ENCODE data around the gene ELOVL6.
"Not testable (repeated sequence)": the region's sequence is repeated elsewhere in the genome, so short reads cannot be mapped to it uniquely, and the experiment has no call there.

The ELOVL6 gene

DNA sequence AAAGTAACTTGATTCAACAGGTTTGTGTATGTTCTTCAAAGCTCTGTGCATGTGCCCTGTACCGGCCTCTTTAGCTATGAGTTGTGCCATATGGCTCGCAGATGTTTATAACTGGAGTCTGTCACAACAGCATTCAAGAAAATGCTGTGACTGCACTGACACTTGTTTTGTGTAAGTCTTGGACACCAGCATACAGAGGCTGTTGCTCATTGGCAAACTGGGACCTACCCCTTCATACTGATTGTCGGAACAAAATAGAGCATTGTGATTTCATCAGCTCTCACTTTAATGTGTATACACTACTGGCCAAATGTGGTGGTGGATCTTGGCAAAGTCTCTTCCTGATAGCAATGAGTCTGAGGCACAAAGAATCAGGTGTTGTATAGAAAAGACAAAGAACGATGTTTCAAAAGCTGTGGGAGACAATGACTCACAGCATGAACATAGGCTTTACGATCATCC, 151.8 kb downstream of the ELOVL6 start:
- H3K4me3 Mint-ChIP-seq, result no peak overlapping the region
- ATAC-seq (no peak), DNase-seq (no peak)
- no peaks in the 10 kb centered on the region for H3K36me3 Mint-ChIP-seq (ENCODE audit: low read depth)
- H3K4me1 Mint-ChIP-seq, result peaks cover 1% of the 10 kb centered on the region
- peaks cover 6% of the 10 kb centered on the region for H3K27me3 Mint-ChIP-seq
- H3K27ac Mint-ChIP-seq, result no peak overlapping the region
- H3K9me3 Mint-ChIP-seq, result no peaks in the 10 kb centered on the region

- H3K36me3 Mint-ChIP-seq (ENCODE audit: low read depth), result no peaks in the 10 kb centered on the region
- DNase-seq (no peak), ATAC-seq (no peak)
- no peak overlapping the region for H3K27ac Mint-ChIP-seq
- no peaks in the 10 kb centered on the region for H3K4me1 Mint-ChIP-seq
- H3K27me3 Mint-ChIP-seq, result peaks cover 6% of the 10 kb centered on the region
- H3K4me3 Mint-ChIP-seq, result no peak overlapping the region
- no peaks in the 10 kb centered on the region for H3K9me3 Mint-ChIP-seq
Measured at GRCh38 chr4:110042545-110043517, 155.6 kb downstream of the ELOVL6 start.

GRCh38 chr4:110041735-110042134, 156.7 kb downstream of the ELOVL6 start:
- Mint-ChIP-seq H3K9me3 (no peaks in the 10 kb centered on the region), H3K4me1 (no peaks in the 10 kb centered on the region), H3K27me3 (peaks cover 11% of the 10 kb centered on the region), H3K4me3 (no peak overlapping the region), H3K36me3 (ENCODE audit: low read depth) (no peaks in the 10 kb centered on the region), H3K27ac (no peak overlapping the region)
- no peak for ATAC-seq
- DNase-seq, result no peak

DNA sequence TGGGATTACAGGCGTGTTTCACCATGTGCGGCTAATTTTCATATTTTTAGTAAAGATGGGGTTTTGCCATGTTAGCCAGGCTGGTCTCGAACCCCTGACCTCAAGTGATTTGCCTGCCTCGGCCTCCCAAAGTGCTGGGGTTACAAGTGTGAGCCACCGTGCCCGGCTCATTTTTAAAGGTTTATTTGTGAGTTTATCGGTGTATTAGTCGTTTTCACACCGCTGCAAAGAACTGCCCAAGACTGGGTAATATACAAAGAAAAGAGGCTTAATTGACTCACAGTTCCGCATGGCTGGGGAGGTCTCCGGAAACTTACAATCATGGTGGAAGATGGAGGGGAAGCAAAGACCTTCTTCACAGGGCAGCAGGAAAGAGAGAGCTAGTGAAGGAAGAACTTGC, 159.3 kb downstream of the ELOVL6 start:
- not testable (repeated sequence) for ATAC-seq; DNase-seq; H3K27ac Mint-ChIP-seq; H3K4me1 Mint-ChIP-seq; H3K36me3 Mint-ChIP-seq (ENCODE audit: low read depth); H3K4me3 Mint-ChIP-seq; H3K9me3 Mint-ChIP-seq
- peaks cover 21% of the 10 kb centered on the region for H3K27me3 Mint-ChIP-seq

DNA sequence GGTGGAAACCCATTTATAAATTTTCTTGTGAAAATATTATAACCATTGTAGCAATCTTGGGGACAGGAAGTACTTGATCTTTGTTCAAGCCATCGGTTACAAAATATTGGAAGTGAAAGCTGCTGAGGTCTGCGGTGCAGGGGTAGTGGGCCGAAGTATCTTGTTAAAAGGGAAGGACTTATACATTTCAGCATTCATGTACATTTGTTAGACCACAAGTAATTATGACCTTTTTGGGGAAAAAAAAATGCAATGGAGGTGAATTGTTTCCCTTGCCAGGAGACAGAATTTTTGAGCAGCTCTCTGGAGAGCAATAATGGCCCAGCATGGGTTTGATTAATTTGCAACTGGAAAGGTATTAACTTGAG, 164.4 kb downstream of the ELOVL6 start:
- ATAC-seq, result no peak

DNA sequence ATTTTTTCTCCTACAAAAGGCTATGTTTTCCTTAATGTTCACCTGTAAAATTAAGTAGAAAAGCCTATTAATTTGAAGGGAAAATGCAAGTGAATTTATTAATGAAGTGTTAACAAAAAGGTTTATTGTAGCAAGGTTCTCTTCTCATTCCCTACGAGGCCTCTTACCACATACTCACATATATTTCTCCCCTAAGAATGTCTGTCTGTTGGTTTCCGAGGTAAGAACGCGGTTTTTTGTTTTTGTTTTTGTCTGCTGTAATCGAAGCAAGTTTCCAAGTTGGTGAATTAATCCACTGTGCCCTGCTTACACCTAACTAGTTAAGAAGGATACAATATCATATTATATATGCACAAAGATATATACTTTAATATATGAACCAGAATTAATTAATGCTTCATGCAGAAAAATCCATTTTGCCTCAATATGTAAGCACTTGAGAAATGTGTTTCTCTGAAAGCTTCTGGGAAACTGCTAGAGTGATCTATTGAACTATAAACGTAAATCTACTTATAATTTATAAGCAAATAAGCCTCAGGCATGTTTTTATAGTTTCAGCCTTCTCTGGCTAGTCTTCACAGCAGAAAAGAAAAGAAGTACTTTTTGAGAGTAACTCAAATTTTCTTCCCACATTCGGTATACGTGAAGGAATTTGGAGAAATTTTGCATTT, 164.9 kb downstream of the ELOVL6 start:
- Mint-ChIP-seq H3K27ac (no peak overlapping the region), H3K27me3 (peaks cover 34% of the 10 kb centered on the region), H3K36me3 (ENCODE audit: low read depth) (no peaks in the 10 kb centered on the region), H3K4me1 (peaks cover 8% of the 10 kb centered on the region), H3K4me3 (no peak overlapping the region), H3K9me3 (no peaks in the 10 kb centered on the region)
- ATAC-seq, result no peak
- DNase-seq, result no peak

More for the DNA sequence above, 164.4 kb downstream of the ELOVL6 start:
- Mint-ChIP-seq H3K4me3 (no peak overlapping the region), H3K27me3 (peaks cover 34% of the 10 kb centered on the region), H3K36me3 (ENCODE audit: low read depth) (no peaks in the 10 kb centered on the region), H3K9me3 (no peaks in the 10 kb centered on the region), H3K4me1 (peaks cover 8% of the 10 kb centered on the region), H3K27ac (no peak overlapping the region)
- DNase-seq, result no peak

DNA sequence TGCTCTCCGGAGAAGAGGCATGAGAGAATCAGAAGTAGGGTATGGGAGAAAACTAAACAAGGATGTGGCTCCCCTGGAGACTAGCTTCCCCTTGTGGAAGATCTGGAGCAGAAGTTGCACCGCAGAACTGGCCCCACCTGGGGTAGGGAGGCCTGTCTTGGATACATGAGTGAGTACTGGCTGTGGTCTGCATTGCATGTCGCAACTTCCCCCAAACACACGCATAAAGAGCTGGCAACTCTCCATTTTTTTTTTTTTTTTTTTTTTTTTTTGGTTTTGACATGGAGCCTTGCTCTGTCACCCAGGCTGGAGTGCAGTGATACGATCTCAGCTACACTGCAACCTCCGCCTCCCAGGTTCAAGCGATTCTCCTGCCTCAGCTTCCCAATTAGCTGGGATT, 165.8 kb downstream of the ELOVL6 start:
- no peak for DNase-seq
- Mint-ChIP-seq H3K9me3 (no peaks in the 10 kb centered on the region), H3K4me3 (no peak overlapping the region), H3K27ac (no peak overlapping the region), H3K4me1 (peaks cover 8% of the 10 kb centered on the region), H3K27me3 (peaks cover 34% of the 10 kb centered on the region), H3K36me3 (ENCODE audit: low read depth) (no peaks in the 10 kb centered on the region)
- no peak for ATAC-seq

GRCh38 chr4:110025718-110026117, 172.7 kb downstream of the ELOVL6 start:
- Mint-ChIP-seq H3K4me3 (no peak overlapping the region), H3K27ac (no peak overlapping the region), H3K4me1 (peaks cover 7% of the 10 kb centered on the region), H3K9me3 (no peaks in the 10 kb centered on the region), H3K27me3 (peaks cover 4% of the 10 kb centered on the region), H3K36me3 (ENCODE audit: low read depth) (no peaks in the 10 kb centered on the region)
- ATAC-seq (no peak), DNase-seq (no peak)

GRCh38 chr4:110025056-110025455, 173.4 kb downstream of the ELOVL6 start:
- H3K4me1 Mint-ChIP-seq, result peaks cover 14% of the 10 kb centered on the region
- H3K9me3 Mint-ChIP-seq, result no peaks in the 10 kb centered on the region
- peaks cover 1% of the 10 kb centered on the region for H3K27me3 Mint-ChIP-seq
- no peaks in the 10 kb centered on the region for H3K36me3 Mint-ChIP-seq (ENCODE audit: low read depth)
- DNase-seq (no peak), ATAC-seq (no peak)
- H3K27ac Mint-ChIP-seq, result no peak overlapping the region
- H3K4me3 Mint-ChIP-seq, result no peak overlapping the region

DNA sequence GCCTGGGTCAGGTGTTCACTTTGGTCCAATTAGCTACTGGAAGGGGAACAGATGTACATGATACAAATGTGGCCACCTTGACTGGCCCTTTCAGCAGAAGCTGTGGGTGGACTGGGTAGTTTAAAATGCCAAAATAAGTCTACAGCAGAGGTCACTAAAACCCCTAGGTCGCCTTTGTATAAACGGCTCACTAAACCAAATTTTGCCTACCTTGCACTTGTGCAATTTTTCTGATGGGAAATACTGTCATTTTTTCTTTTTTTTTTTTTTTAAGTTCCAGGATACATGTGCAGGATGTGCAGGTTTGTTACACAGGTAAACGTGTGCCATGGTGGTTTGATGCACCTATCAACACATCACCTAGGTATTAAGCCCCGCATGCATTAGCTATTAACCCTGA, 176.0 kb downstream of the ELOVL6 start:
- no peaks in the 10 kb centered on the region for H3K9me3 Mint-ChIP-seq
- H3K36me3 Mint-ChIP-seq (ENCODE audit: low read depth), result no peaks in the 10 kb centered on the region
- ATAC-seq (no peak), DNase-seq (no peak)
- no peak overlapping the region for H3K27ac Mint-ChIP-seq
- H3K4me3 Mint-ChIP-seq, result no peak overlapping the region
- peaks cover 21% of the 10 kb centered on the region for H3K4me1 Mint-ChIP-seq
- no peaks in the 10 kb centered on the region for H3K27me3 Mint-ChIP-seq

GRCh38 chr4:110020646-110021443, 177.6 kb downstream of the ELOVL6 start:
- Mint-ChIP-seq H3K36me3 (ENCODE audit: low read depth) (no peaks in the 10 kb centered on the region), H3K9me3 (no peaks in the 10 kb centered on the region), H3K27ac (no peak overlapping the region), H3K4me1 (peaks cover 21% of the 10 kb centered on the region), H3K27me3 (no peaks in the 10 kb centered on the region), H3K4me3 (no peak overlapping the region)
- DNase-seq (no peak), ATAC-seq (peak; percentile 75)

GRCh38 chr4:110020139-110020538, 178.3 kb downstream of the ELOVL6 start:
- ATAC-seq (no peak), DNase-seq (no peak)
- Mint-ChIP-seq H3K27ac (no peak overlapping the region), H3K9me3 (no peaks in the 10 kb centered on the region), H3K36me3 (ENCODE audit: low read depth) (no peaks in the 10 kb centered on the region), H3K4me3 (no peak overlapping the region), H3K27me3 (no peaks in the 10 kb centered on the region), H3K4me1 (peaks cover 21% of the 10 kb centered on the region)

DNA sequence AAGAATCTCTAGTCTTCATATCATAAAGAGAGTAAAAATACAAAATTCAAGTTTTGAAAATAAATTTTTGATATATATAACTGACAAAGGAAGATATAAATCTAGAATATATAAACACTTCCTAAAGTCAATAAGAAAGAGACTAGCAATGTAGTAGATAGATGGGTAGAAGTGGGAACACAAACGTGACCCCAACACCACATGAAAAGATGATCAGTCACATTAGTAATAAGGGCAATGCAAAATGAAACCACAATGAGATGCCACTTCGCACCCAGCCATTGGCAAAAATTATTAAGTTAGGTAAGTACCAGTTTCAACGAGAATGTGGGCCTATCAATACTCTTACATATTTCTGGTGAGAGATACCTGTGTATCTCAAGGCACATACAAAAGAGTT, 179.3 kb downstream of the ELOVL6 start:
- DNase-seq (no peak), ATAC-seq (no peak)
- H3K27me3 Mint-ChIP-seq, result no peaks in the 10 kb centered on the region
- no peak overlapping the region for H3K27ac Mint-ChIP-seq
- no peak overlapping the region for H3K4me3 Mint-ChIP-seq
- no peaks in the 10 kb centered on the region for H3K36me3 Mint-ChIP-seq (ENCODE audit: low read depth)
- no peaks in the 10 kb centered on the region for H3K9me3 Mint-ChIP-seq
- peaks cover 21% of the 10 kb centered on the region for H3K4me1 Mint-ChIP-seq

DNA sequence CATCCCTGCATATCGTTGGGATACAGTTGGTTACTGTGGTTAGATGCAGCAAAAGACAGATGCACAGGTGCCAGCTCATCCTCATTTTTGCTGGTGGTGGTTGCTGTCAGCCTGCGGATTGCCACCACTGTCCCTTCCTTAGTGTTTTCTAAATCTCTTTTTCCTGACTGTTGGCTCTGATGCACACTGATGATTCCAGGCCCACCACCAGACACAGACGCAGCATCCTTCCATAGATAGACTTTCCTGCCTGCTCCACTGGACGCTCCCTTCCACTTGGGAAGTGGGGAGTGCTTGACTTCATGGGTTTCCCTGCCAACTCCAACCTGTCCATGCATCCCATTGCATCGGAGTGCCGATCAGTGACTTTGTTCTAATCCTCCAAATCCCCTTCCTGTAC, 184.2 kb downstream of the ELOVL6 start:
- H3K36me3 Mint-ChIP-seq (ENCODE audit: low read depth), result no peaks in the 10 kb centered on the region
- ATAC-seq, result no peak
- DNase-seq, result no peak
- H3K4me1 Mint-ChIP-seq, result peaks cover under 1% of the 10 kb centered on the region
- no peak overlapping the region for H3K27ac Mint-ChIP-seq
- no peaks in the 10 kb centered on the region for H3K27me3 Mint-ChIP-seq
- no peak overlapping the region for H3K4me3 Mint-ChIP-seq
- H3K9me3 Mint-ChIP-seq, result no peaks in the 10 kb centered on the region

Data from activated naive CD8-positive, alpha-beta T cell treated with anti-CD3 and anti-CD28 coated beads, Interleukin-2, amount 50 U/mL, for 24 hours (primary cell).